ENCODE measurements around the gene DPF3. TPM values are rescaled to one million over a fixed set of nuclear protein-coding genes. Genes with fewer than 3 reads are reported as not detected.

The DPF3 gene
- total RNA-seq, 1 experiment from 2014 or later = 1.9 TPM

DNA sequence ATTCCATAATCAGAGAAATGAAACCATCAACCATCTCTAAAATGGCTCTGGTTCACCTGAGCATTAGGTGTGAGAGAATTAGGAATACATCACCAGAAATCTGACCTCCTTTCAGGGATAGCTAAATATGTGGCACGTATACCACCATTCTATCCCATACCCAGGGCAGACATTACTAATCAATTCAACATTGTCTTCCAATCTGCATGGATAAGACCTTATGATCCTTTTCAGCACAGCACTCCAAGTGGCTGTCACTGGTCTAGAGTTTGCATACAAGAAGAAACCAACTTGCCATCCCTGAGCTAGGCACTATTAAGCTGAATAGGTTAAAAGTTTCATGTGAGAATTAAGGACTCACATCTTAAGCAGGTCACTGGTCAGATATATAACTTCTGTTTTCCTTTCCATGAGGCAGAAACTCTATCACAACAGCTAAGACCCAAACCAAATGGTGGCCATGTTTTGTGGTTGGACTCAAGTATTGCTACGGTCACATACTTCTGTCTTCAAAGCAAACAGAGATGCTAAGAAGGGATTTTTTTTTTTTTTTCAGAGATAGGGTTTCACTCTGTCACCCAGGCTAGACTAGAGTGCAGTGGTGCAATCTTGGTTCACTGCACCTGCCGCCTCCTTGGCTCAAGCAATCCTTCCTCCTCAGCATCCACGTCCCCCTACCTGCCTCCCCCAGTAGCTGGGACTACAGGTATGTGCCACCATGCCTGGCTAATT, 249.0 kb downstream of the DPF3 start:
- no peaks in the 10 kb centered on the region for H3K27me3 Mint-ChIP-seq (ENCODE audit: insufficient read depth, unreplicated experiment)
- TF ChIP-seq, protein P1, sequence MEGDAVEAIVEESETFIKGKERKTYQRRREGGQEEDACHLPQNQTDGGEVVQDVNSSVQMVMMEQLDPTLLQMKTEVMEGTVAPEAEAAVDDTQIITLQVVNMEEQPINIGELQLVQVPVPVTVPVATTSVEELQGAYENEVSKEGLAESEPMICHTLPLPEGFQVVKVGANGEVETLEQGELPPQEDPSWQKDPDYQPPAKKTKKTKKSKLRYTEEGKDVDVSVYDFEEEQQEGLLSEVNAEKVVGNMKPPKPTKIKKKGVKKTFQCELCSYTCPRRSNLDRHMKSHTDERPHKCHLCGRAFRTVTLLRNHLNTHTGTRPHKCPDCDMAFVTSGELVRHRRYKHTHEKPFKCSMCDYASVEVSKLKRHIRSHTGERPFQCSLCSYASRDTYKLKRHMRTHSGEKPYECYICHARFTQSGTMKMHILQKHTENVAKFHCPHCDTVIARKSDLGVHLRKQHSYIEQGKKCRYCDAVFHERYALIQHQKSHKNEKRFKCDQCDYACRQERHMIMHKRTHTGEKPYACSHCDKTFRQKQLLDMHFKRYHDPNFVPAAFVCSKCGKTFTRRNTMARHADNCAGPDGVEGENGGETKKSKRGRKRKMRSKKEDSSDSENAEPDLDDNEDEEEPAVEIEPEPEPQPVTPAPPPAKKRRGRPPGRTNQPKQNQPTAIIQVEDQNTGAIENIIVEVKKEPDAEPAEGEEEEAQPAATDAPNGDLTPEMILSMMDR (IDR thresholded peaks at IDR 0.05; ENCODE audit: unreplicated experiment) = no peak
- intact Hi-C loops (cut with micrococcal nuclease) = no loop called here
- H3K9me3 Mint-ChIP-seq (ENCODE audit: unreplicated experiment) = peaks cover 12% of the 10 kb centered on the region
- H3K4me3 Mint-ChIP-seq (ENCODE audit: unreplicated experiment) = no peak overlapping the region
- H3K27ac Mint-ChIP-seq (ENCODE audit: low read depth, unreplicated experiment) = no peak overlapping the region
- ChIA-PET CTCF (interaction anchor here (0.7 to 0.8 kb wide), 3 partner anchors 42 to 360 kb away, joined by 3 to 5 read pairs (median 3); no protein-coding TSS in a partner anchor), POLR2A (interaction anchor here (0.6 kb wide), 1 partner anchor 145 kb away, joined by 4 read pairs; no protein-coding TSS in a partner anchor)
- no peak for DNase-seq (ENCODE audit: unreplicated experiment)
- no TSS peak for BruUV-seq (replicated peaks)
- H3K36me3 Mint-ChIP-seq (ENCODE audit: insufficient read depth, unreplicated experiment) = no peaks in the 10 kb centered on the region
- peaks cover 15% of the 10 kb centered on the region for H3K4me1 Mint-ChIP-seq (ENCODE audit: insufficient read depth, unreplicated experiment)

DNA sequence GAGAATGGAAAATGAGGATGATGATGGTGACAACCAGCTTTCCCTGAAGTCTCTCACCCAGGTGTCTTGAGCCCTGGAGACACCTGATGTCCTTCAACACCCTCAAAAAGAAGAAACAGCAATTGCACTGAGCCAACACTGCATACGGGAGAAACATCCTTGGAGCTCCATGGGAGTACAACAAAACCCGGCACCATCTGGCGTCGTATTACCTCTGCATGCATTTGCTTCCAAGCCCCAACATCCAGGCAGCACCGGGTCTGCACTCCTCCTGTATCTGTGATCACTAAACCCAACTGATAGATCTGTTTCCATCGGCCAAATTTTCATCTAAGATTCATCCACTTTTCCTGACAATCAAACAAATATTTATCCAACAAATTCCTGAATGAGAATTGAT, 249.9 kb downstream of the DPF3 start:
- ChIA-PET CTCF (no interaction called here), POLR2A (interaction anchor here (0.6 to 1.2 kb wide), 4 partner anchors 10 to 275 kb away, joined by 3 to 5 read pairs (median 4); no protein-coding TSS in a partner anchor)
- intact Hi-C loops (cut with micrococcal nuclease) = no loop called here
- H3K27me3 Mint-ChIP-seq (ENCODE audit: insufficient read depth, unreplicated experiment) = no peaks in the 10 kb centered on the region
- BruUV-seq (replicated peaks) = no TSS peak
- no peak overlapping the region for H3K4me3 Mint-ChIP-seq (ENCODE audit: unreplicated experiment)
- H3K4me1 Mint-ChIP-seq (ENCODE audit: insufficient read depth, unreplicated experiment) = peaks cover 15% of the 10 kb centered on the region
- DNase-seq (ENCODE audit: unreplicated experiment) = no peak
- TF ChIP-seq, protein P1 (IDR thresholded peaks at IDR 0.05; ENCODE audit: unreplicated experiment) = no peak
- H3K36me3 Mint-ChIP-seq (ENCODE audit: insufficient read depth, unreplicated experiment) = no peaks in the 10 kb centered on the region
- H3K9me3 Mint-ChIP-seq (ENCODE audit: unreplicated experiment) = peaks cover 12% of the 10 kb centered on the region
- peak overlapping the region; percentile 65 for H3K27ac Mint-ChIP-seq (ENCODE audit: low read depth, unreplicated experiment)

DNA sequence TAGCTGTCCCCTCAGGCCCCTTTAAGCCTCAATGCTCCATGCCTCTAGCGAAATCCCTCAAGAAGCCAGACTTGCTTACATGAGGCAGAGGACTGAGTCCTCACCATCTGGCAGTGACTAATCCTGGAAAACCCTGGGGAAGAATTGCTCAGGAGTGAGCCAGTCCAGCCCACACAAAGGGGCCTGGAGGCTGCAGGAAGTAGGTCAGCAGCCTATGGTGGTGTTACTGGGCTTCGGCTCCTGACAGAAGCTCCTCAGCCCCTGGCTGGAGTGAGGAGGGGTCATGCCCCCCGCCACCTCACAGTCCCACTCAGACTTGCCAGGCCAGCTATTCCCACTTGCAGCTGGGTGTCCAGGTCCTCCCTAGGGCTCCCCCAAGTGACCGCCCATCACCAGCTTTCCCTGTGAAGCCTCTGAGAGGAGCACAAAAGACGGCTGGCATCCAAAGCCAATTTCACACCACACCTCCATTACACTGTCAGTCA, 250.5 kb downstream of the DPF3 start:
- ChIA-PET POLR2A (interaction anchor here (0.6 to 1.2 kb wide), 6 partner anchors 10 to 275 kb away, joined by 3 to 5 read pairs (median 3); partner anchors contain the start of gene DPF3), CTCF (interaction anchor here (0.6 kb wide), 1 partner anchor 232 kb away, joined by 3 read pairs; no protein-coding TSS in a partner anchor)
- TF ChIP-seq, protein P1 (IDR thresholded peaks at IDR 0.05; ENCODE audit: unreplicated experiment) = no peak
- Mint-ChIP-seq H3K36me3 (ENCODE audit: insufficient read depth, unreplicated experiment) (no peaks in the 10 kb centered on the region), H3K9me3 (ENCODE audit: unreplicated experiment) (peaks cover 12% of the 10 kb centered on the region), H3K27me3 (ENCODE audit: insufficient read depth, unreplicated experiment) (no peaks in the 10 kb centered on the region), H3K4me1 (ENCODE audit: insufficient read depth, unreplicated experiment) (peaks cover 16% of the 10 kb centered on the region), H3K27ac (ENCODE audit: low read depth, unreplicated experiment) (peak overlapping the region; percentile 65), H3K4me3 (ENCODE audit: unreplicated experiment) (no peak overlapping the region)
- intact Hi-C loops (cut with micrococcal nuclease) = loop anchor here (2.0 kb wide), 1 partner anchor 21 kb away; no protein-coding TSS in a partner anchor
- BruUV-seq (replicated peaks) = no TSS peak
- peak; percentile 92 for DNase-seq (ENCODE audit: unreplicated experiment)

DNA sequence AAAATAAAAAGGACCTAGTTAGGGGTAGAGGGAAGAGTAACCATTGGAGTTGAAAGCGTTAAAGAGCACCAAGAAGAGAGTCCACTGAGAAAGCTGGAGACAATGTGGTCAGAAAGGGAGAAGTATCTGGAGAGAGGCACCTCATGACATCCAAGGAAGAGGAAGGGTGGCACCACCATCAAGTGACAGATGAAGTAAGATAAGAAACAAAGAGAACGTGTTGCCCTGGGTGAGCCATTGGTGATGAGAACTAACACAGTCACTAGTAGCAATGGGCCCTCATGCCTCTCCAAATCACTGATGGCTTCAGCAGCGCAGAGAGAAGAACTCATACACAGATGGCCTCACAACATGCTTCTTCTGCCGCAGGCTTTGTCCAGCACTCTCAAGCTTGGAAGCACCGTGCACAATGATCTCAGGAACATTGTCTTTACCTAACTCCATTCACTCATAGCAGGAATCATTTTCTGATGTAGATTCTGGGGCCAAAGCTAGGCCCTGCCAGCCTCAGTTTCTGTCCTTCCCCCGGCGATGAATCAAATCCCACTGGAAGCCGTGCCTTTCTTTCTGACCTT, 252.9 kb downstream of the DPF3 start:
- TF ChIP-seq, protein P1 (IDR thresholded peaks at IDR 0.05; ENCODE audit: unreplicated experiment) = no peak
- no TSS peak for BruUV-seq (replicated peaks)
- peaks cover 12% of the 10 kb centered on the region for H3K9me3 Mint-ChIP-seq (ENCODE audit: unreplicated experiment)
- no peak overlapping the region for H3K4me3 Mint-ChIP-seq (ENCODE audit: unreplicated experiment)
- H3K36me3 Mint-ChIP-seq (ENCODE audit: insufficient read depth, unreplicated experiment) = no peaks in the 10 kb centered on the region
- H3K27me3 Mint-ChIP-seq (ENCODE audit: insufficient read depth, unreplicated experiment) = no peaks in the 10 kb centered on the region
- intact Hi-C loops (cut with micrococcal nuclease) = no loop called here
- H3K4me1 Mint-ChIP-seq (ENCODE audit: insufficient read depth, unreplicated experiment) = peaks cover 29% of the 10 kb centered on the region
- POLR2A ChIA-PET = no interaction called here
- no peak for DNase-seq (ENCODE audit: unreplicated experiment)
- CTCF ChIA-PET = no interaction called here
- no peak overlapping the region for H3K27ac Mint-ChIP-seq (ENCODE audit: low read depth, unreplicated experiment)
